NCI-H146 (cell line): ENCODE results near the gene SEC63.
"Not testable (repeated sequence)": the region's sequence is repeated elsewhere in the genome, so short reads cannot be mapped to it uniquely, and the experiment has no call there.

Experiments used
- DNase-seq: peaks from one replicate; lab custom pipeline; 2025; lab: John Stamatoyannopoulos, UW

SEC63 gene

DNA sequence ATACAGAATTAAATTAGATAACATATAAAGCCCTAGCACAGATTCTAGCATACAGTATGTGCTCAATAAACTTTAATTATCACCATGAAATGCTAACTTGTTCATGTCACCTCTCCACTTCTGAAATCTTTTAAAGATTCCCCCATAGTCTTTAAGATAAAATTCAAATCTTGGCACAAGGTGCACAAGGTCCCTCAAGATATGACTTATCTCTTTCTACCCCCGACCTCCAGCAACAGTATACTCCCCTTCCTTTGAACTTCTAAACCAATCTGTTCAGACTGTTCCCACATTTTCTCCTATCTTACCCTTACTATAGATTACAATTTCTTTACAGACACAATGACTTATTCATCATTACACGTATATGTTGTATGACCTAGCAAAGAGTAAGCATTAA, 29.0 kb downstream of the SEC63 start:
- no peak for DNase-seq

DNA sequence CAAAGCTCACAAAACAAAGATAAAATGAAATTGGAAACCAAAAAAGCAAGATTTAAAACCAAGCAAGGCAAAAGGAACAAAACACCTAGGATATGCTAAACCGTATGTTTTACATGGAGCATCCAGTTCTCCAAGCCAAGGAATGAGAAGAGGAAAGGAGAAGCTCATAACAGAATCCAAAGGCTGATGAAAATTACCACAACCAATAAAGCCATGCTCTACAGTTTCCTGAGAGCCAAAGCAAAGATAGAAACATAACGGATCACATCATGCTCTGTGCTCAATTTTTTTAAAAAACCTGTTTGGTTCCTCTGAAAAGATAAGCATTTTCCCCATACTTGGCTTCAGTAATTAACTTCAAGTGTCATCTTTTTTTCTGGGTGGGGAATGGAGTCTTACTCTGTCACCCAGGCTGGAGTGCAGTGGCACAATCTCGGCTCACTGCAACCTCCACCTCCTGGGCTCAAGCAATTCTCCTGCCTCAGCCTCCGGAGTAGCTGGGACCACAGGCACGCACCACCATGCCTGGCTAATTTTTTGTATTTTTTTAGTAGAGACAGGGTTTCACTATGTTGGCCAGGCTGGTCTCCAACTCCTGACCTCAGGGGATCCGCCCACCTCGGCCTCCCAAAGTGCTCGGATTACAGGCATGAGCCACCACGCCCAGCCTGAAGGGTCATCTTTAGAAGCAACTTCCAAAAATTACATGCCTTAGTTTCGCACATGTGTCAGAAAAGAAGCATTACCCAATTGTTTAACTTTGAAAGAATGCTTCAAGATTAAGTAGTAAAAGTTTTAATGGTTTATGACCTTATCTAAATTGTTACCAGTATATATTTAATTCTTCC, 31.1 kb downstream of the SEC63 start:
- DNase-seq: not testable (repeated sequence)

DNA sequence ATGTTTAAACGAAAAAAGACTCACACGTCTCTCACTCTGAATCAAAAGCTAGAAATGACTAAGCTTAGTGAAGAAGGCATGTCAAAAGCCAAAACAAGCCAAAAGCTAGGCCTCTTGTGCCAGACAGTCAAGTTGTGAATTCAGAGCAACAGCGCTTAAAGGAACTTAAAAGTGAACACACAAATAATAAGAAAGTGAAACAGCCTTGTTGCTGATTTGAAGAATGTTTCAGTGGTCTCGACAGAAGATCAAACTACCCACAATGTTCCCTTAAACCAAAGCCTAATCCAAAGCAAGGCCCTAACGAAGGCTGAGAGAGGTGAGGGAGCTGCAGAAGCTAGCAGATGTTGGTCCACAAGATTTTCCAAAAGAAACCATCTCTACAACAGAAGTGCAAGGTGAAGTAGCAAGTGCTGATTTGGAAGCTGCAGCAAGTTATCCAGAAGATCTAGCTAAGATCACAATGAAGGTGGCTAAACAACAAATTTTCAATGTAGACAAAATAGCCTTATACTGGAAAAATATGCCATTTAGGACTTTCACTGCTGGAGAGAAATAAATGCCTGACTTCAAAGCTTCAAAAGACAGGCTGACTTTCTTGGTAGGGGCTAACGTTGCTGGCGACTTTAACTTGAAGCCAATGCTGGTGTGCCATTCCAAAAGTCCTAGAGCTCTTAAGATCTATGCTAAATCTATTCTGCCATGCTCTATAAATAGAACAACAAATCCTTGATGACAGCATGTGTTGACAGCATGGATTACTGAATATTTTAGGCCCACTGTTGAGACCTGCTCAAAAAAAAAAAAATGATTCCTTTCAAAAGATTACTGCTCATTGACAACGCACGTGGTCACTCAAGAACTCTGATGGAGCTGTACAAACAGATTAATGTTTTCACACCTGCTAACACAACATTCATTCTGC, 40.3 kb downstream of the SEC63 start:
- DNase-seq: no peak

- not testable (repeated sequence) for DNase-seq
Measured at GRCh38 chr6:107916961-107917360, 41.0 kb downstream of the SEC63 start.

- DNase-seq: no peak
Measured at GRCh38 chr6:107911692-107912091, 46.3 kb downstream of the SEC63 start.

- no peak for DNase-seq
Measured at GRCh38 chr6:107894809-107895396, 63.1 kb downstream of the SEC63 start.

- not testable (repeated sequence) for DNase-seq
Measured at GRCh38 chr6:107890431-107890830, 67.6 kb downstream of the SEC63 start.

DNA sequence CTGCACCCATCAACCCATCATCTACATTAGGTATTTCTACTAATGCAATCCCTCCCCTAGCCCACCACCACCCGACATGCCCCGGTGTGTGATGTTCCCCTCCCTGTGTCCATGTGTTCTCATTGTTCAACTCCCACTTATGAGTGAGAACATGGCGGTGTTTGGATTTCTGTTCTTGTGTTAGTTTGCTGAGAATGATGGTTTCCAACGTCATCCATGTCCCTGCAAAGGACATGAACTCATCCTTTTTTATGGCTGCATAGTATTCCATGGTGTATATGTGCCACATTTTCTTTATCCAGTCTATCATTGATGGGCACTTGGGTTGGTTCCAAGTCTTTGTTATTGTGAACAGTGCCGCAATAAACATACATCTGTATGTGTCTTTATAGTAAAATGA, 72.1 kb downstream of the SEC63 start:
- DNase-seq: not testable (repeated sequence)

DNA sequence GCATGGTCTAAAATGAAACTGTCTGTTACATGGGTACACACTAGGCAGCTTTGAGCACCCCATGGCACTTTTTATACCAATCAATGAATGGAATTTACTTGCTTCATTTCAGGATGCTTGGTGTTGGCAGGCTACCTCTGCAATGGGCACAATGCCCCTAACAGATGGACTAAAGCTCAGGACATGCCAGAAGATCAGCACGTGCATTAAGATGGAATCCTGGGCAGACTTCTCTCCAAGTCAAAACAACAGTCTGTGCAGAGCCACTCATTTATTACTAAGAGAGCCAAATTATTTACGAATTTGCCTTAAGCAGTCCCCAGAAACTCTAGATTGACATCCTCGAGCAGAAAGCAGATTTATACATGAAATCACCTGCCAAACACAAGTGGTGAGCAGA, 78.1 kb downstream of the SEC63 start:
- DNase-seq: no peak

- DNase-seq: no peak
Measured at GRCh38 chr6:107877968-107878367, 80.0 kb downstream of the SEC63 start.

- DNase-seq: no peak
Measured at GRCh38 chr6:107871976-107872375, 86.0 kb downstream of the SEC63 start.

DNA sequence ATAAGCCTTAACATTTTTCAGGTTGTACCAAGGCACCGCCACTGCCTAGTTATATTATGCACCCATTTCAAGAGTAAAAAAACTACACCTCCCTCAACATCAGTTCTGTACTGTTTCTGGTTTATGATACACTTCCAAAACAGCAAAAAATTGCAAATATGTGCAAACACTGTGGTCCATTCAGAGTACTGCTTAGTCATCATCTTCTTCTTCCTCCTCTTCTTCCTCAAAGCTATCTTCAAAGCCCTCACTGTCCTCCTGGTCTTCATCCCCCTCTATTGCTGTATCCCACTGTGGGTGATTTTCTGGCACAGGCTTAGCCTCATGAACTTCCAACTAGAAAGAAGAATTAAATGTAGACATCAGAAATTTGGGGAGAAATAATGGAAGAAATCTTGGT, 86.5 kb downstream of the SEC63 start:
- not testable (repeated sequence) for DNase-seq

- no peak for DNase-seq
Measured at GRCh38 chr6:107871016-107871415, 87.0 kb downstream of the SEC63 start.

DNA sequence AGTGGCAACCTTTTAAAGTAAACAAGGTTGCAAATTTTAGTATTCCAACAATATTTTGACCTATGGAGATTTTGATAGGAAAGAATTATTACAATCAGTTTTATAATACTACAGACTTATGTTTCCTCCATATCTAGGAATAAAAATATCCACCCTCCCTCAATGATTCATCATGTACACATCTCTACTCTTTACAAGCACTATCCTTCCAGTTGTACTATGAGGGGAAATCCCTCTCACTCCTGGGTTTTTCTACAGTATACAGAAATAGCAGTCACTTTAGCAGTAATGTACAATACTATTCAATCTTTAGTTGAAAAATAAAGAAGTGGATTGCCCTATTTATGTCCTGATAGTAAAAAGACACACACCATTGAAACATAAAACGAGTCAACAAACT, 87.6 kb downstream of the SEC63 start:
- DNase-seq: no peak

DNA sequence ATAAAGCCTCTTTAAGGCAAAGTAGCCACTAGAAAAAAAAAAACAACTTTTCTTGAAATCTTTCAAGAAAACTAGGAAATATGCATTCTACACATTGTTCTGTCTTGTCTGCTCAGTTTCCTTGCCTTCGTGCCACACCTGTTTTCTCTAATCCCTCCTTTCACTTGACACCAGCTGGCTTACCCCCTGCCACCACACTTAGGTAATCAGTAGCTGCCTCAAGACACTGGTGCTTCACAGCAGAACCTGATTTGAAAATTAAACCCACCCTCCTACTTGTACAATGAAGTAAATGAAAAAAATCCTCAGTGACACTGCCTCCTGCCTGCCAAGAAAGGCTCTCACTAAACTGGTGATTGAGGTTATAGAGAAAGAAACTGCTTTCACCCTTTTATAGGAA, 88.1 kb downstream of the SEC63 start:
- DNase-seq: no peak

DNA sequence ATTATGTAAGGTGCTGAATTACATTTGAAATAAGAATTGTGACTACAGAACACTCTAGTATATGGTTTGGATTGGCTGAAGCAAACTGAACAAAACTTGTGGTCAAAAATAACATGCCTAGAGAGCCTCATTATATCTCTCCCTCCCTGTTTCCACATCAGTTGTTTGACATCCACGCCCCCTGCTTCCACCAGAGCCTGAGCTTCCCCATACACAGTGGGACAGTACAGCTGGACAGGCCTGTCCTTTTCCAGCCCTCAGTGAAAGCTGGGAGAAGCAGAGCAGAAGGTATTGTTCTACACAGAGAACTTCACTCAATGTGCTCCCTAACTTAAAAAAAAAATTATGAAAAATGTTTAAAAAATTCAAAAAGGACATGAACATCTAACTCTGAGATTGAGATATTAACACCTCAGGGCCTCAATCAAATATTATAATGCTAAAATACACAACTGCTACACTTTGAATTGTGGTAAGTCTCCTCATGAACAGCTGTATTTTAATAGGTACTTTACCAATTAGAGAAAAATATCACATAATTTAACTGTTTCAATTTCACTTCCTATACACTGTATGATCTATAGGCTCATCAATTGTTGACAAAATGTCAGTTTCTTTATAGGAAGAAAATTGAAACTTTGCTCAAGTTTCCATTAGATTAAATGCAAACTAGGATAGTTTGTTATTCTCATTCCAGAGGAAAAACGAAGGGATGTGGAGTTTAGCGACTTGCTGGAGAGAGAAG, 89.0 kb downstream of the SEC63 start:
- no peak for DNase-seq

DNA sequence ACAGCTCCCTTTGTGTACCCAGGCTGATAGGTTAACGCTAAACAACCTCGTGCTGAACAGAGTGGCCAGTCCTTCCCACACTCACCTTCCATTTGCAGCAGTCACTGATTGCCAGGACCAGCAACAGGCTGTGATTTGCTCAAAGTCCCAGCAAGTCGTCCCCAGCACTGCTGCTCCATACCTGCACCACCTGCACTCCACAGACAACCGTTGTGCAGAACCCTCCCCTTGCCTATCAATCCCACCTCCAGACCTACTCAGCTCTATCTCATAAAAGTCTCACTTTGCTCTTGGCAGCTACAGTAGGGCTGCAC, 90.7 kb downstream of the SEC63 start:
- no peak for DNase-seq

- DNase-seq: peak; percentile 26
Measured at GRCh38 chr6:107866606-107867301, 91.3 kb downstream of the SEC63 start.

DNA sequence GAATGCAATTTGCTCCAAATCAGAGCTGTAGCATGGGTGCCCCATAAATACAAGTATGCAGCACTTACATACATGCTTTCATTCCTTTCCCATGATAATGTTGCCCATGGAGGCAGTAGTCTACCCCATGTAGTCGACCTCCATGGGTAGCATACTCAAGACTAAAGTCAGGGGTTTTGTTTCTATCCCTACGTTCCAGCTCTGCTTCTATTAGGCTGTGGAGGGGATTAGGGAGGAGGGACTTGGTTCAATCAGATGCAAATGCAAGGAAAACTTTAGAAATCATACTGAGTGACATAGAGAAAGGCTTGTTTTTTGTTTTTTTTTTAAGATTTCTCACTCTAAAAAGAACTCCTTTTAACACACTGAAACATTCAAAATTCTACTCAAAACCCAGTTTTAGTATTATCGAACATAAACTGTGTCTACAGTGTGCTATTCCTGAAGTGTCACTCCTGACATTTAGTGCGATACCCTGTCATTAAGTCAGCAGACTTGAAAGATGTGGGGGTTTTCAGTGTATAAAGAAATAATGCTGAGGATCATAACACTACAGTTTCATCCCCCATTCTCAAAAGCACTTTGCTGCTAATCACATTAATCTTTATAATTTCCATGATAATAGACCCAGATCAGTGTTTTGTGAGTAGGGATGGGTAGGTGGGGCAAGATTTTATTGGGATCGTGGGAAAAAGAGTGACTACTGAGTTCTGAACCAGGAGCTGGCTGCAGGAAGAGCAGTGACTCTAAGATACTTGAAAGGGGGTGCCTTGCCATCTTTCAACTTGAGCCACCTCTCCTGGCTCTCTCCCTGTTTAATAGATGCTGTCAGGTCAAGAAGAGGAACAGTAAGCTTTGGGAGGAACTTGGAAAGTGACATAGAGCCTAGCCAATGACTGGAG, 93.5 kb downstream of the SEC63 start:
- DNase-seq: no peak

- no peak for DNase-seq
Measured at GRCh38 chr6:107862383-107862782, 95.6 kb downstream of the SEC63 start.
